Measurements from ENCODE around the gene CD40. TPM values are rescaled to one million over a fixed set of nuclear protein-coding genes. Genes with fewer than 3 reads are reported as not detected.

The CD40 gene
- total RNA-seq, 2 experiments from 2014 or later: 6.1 to 6.3 TPM

DNA sequence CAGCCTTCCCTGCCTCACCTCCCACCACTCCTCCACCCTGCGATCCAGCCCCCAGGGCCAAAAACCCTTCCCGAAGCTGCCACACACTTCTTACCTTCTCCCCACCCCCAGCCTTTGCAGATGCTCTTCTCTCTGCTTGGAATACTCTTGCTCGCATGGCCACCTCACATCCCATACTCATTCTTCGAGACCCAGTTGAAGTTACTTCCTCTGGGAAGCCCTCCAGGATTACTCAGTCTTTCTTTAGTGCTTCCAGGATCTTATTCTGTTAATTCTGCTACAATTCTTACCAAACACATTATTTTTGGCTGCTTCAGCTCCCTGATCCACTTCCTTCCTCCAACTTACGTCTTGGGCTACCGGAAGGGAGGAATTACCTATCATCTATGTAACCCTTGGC lies 54.3 kb downstream of the CD40 start:
- intact Hi-C loops (cut with micrococcal nuclease): no loop called here
- Mint-ChIP-seq H3K4me1 (ENCODE audit: low read depth) (no peaks in the 10 kb centered on the region), H3K9me3 (no peaks in the 10 kb centered on the region), H3K27ac (no peak overlapping the region), H3K36me3 (ENCODE audit: low read depth) (no peaks in the 10 kb centered on the region), H3K27me3 (ENCODE audit: low read depth) (peaks cover 39% of the 10 kb centered on the region), H3K4me3 (no peak overlapping the region)
- no peak for DNase-seq
- CTCF ChIA-PET: interaction anchor here (1.3 to 4.8 kb wide), 3 partner anchors 40 to 159 kb away, joined by 3 to 19 read pairs (median 9); no protein-coding TSS in a partner anchor

DNA sequence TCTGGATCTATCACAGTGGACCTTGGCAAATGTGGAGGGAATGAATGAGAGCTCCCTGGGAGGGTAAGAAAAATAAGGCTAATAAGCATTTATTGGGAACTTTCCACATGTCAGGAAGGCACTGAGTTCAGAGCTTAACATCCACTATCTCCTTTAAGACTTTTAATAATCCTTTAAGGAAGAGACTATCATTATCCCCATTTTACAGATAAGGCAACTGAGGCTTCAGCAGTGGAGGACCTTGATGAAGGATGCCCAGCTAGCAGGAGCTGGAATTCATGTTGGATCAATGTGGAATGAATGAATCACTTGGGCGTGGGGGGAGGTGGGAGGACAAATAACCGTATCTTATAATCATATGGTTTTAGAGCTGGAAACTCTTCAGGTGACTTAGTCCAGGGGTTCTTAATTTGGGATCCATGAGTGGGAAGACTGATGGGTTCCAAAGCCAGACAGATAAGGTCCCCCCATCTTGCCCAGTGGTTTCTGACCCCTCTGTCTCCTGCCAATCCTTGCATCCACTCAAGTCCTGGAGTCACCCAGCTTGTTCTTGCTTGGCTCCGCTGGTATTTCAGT lies 54.9 kb downstream of the CD40 start:
- no peak overlapping the region for H3K4me3 Mint-ChIP-seq
- H3K4me1 Mint-ChIP-seq (ENCODE audit: low read depth): no peaks in the 10 kb centered on the region
- H3K27ac Mint-ChIP-seq: no peak overlapping the region
- CTCF ChIA-PET: interaction anchor here (1.3 to 4.8 kb wide), 4 partner anchors 36 to 159 kb away, joined by 3 to 19 read pairs (median 6); no protein-coding TSS in a partner anchor
- H3K9me3 Mint-ChIP-seq: no peaks in the 10 kb centered on the region
- no peaks in the 10 kb centered on the region for H3K36me3 Mint-ChIP-seq (ENCODE audit: low read depth)
- H3K27me3 Mint-ChIP-seq (ENCODE audit: low read depth): peaks cover 39% of the 10 kb centered on the region
- DNase-seq: no peak
- intact Hi-C loops (cut with micrococcal nuclease): no loop called here

DNA sequence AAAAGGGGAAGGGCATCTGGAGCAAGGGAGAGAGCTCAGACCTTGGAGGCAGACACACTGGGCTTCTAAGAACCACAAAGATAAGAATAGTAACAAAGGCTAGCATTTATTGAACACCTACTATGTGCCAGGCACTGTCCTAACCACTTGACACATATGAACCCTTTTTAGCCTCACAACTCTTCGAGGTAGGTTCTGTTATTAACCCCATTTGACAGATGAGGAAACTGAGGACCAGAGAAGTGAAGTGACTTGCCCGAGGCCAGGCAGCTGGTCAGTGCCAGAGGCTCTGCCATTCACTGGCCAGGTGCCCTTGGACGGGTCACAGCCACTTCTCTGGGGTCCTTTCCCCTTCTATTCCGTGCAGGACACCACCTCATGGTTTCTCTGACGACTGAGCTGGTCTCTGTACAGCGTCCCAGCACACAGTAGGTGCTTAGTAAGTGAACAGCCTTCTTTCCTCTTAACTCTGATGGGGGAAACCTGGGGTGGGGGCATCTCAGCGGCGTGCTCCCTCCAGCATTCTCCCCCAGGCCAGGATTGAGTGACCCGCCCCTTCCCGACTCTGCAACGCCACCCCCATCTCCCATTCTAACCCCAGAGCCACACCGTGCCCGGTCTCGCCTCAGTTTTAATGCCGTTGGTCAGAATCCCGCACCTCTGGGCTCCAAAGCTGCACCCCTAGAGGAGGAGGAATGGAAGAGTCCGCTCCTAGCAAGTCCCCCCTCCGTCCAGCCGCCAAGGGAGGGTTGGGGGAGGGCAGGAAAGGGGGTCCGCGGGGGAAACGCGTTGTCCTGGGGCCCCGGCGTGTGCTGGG lies 55.7 kb downstream of the CD40 start:
- intact Hi-C loops (cut with micrococcal nuclease): loop anchor here (1.0 kb wide), 2 partner anchors 42 to 151 kb away; no protein-coding TSS in a partner anchor
- no peak overlapping the region for H3K4me3 Mint-ChIP-seq
- no peaks in the 10 kb centered on the region for H3K4me1 Mint-ChIP-seq (ENCODE audit: low read depth)
- no peak for DNase-seq
- CTCF ChIA-PET: interaction anchor here (0.9 to 4.8 kb wide), 9 partner anchors 22 to 203 kb away, joined by 3 to 19 read pairs (median 4); no protein-coding TSS in a partner anchor
- no peaks in the 10 kb centered on the region for H3K36me3 Mint-ChIP-seq (ENCODE audit: low read depth)
- peaks cover 44% of the 10 kb centered on the region for H3K27me3 Mint-ChIP-seq (ENCODE audit: low read depth)
- H3K9me3 Mint-ChIP-seq: no peaks in the 10 kb centered on the region
- H3K27ac Mint-ChIP-seq: no peak overlapping the region

DNA sequence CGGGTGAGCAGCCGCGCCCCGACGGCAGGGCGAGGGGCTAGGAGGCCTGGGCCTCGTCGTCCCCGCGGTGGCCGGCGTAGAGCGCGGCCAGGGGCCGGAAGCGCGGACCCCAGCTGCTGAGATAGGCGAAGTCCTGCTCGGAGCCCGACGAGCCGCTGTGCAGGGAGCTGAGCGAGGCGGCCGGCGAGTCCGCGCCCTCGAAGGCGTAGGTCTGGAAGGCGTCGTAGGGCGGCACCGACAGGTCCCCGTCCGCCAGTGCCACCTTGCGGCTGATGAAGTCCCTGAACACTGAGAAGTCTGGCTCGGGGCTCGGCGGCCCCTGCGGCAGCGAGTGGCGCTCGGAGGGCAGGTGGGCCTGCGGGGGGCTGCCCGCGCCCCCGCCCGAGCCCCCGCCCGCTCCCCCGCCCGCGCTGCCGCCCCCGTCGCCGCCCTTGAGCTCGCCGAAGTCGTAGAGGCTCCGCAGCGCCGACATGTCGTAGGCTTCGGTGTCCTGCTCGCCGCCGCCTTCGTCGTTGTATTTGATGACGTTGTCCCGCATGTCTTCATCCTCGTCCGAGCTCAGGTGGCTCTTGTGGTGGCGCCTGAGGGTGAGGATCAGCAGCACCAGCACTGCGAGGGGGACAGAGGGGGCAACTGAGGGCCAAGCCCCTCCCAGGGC lies 56.5 kb downstream of the CD40 start:
- Mint-ChIP-seq H3K27ac (no peak overlapping the region), H3K27me3 (ENCODE audit: low read depth) (peaks cover 44% of the 10 kb centered on the region)
- intact Hi-C loops (cut with micrococcal nuclease): loop anchor here (1.0 kb wide), 2 partner anchors 42 to 151 kb away; no protein-coding TSS in a partner anchor

DNA sequence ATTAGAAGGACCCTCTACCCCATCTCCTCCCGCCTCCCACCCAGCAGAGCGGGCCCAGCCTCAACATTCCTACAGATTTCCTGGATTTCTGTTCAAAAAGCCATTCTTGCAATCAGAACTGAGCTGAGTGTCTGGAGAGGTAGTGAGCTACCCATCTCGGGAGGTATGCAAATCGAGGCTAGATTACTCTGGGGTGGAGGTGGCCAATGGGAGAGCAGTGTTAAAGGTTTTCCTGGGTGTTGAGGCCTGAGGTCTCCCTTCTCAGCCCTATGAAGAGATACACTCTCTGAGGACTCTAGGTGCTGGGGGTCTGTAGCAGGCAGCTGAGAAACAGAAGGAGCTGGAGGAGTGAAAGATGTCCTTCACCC lies 57.0 kb downstream of the CD40 start:
- Mint-ChIP-seq H3K9me3 (no peaks in the 10 kb centered on the region), H3K36me3 (ENCODE audit: low read depth) (no peaks in the 10 kb centered on the region), H3K4me1 (ENCODE audit: low read depth) (no peaks in the 10 kb centered on the region), H3K27me3 (ENCODE audit: low read depth) (peaks cover 46% of the 10 kb centered on the region), H3K4me3 (no peak overlapping the region), H3K27ac (no peak overlapping the region)
- no peak for DNase-seq
- intact Hi-C loops (cut with micrococcal nuclease): no loop called here
- CTCF ChIA-PET: interaction anchor here (0.6 to 4.8 kb wide), 11 partner anchors 9 to 350 kb away, joined by 3 to 19 read pairs (median 4); no protein-coding TSS in a partner anchor

More for the DNA sequence above, 56.5 kb downstream of the CD40 start:
- peak; percentile 80 for DNase-seq
- CTCF ChIA-PET: interaction anchor here (0.6 to 4.8 kb wide), 12 partner anchors 8 to 350 kb away, joined by 3 to 19 read pairs (median 4); no protein-coding TSS in a partner anchor
- Mint-ChIP-seq H3K4me3 (no peak overlapping the region), H3K36me3 (ENCODE audit: low read depth) (no peaks in the 10 kb centered on the region), H3K4me1 (ENCODE audit: low read depth) (no peaks in the 10 kb centered on the region), H3K9me3 (no peaks in the 10 kb centered on the region)

DNA sequence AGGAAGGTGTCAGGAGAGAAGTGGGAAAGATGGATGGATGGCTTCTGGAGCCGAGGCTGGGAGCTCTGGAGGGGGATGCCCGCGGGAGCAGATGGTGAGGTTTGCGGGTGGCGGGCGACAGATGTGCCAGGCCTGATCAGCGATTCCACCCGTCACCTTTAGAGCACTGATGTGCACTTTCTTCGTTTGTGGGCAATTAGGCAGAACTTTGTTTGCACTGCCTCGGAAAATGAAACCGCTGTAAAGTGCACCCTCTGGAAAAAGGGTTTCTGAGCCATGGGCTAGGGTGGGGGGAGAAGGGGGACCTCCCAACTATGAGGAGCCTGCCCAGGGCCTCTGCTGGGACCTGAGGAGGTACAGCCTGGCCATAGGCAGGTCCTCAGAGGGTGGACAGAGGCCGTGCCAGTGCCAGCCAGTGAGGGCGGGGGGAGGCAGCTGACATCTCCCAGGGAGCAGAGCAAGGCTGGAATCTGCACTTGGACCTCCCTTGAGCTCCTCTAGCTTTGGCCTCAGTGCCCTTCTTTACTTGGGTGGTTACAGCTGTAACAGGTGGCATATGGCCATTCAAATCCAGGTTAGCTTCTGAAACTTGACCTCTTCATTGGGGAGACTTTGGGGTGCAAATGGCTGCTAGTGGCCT lies 58.7 kb downstream of the CD40 start:
- Mint-ChIP-seq H3K4me3 (no peak overlapping the region), H3K27me3 (ENCODE audit: low read depth) (peaks cover 44% of the 10 kb centered on the region), H3K9me3 (no peaks in the 10 kb centered on the region), H3K27ac (no peak overlapping the region), H3K36me3 (ENCODE audit: low read depth) (no peaks in the 10 kb centered on the region), H3K4me1 (ENCODE audit: low read depth) (no peaks in the 10 kb centered on the region)
- DNase-seq: no peak
- CTCF ChIA-PET: interaction anchor here (0.6 to 1.6 kb wide), 3 partner anchors 19 to 154 kb away, joined by 4 to 6 read pairs (median 4); no protein-coding TSS in a partner anchor
- intact Hi-C loops (cut with micrococcal nuclease): no loop called here

DNA sequence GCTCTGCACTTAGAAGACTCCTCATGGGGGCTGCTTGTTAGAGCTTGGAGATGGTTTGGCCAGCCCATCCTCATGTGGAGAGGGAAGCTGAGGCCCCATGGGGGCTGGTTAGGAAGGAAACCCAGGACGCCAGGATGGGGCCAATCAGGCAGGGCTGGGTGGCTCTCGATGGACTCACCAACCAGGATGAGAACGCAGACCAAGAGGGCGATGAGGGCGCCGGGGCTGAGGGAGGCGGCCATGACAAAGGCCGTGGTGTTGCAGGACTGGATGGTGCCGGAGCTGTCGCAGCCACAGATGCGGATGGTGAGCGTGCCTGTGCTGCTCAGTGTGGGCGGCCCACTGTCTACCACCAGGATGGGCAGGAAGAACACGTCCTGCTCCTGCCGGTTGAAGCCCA lies 59.7 kb downstream of the CD40 start:
- no peak for DNase-seq
- Mint-ChIP-seq H3K4me1 (ENCODE audit: low read depth) (no peaks in the 10 kb centered on the region), H3K27me3 (ENCODE audit: low read depth) (peaks cover 40% of the 10 kb centered on the region), H3K27ac (no peak overlapping the region), H3K36me3 (ENCODE audit: low read depth) (no peaks in the 10 kb centered on the region), H3K9me3 (no peaks in the 10 kb centered on the region), H3K4me3 (no peak overlapping the region)
- intact Hi-C loops (cut with micrococcal nuclease): no loop called here
- CTCF ChIA-PET: no interaction called here

DNA sequence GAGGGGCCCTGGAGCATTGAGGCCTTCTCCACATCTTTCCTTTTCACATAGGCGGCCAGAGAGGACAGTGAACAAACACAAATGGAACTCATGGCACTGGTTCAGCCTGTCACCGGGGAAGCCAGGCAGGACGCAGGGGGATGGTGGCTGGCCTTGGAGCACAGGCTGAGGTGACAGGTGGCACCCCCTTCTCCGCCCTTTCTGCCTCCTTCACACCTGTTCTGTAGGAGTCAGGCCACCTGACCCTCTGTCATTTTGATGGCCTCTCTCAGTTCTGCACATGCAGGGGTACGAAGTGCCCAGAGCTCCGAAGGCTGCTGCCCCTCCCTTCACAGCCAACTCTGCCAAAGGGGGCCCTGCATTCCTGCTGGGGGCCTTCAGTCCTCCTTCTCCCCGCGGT lies 60.8 kb downstream of the CD40 start:
- H3K4me3 Mint-ChIP-seq: no peak overlapping the region
- no peak for DNase-seq
- CTCF ChIA-PET: interaction anchor here (0.6 kb wide), 1 partner anchor 241 kb away, joined by 3 read pairs; no protein-coding TSS in a partner anchor
- H3K9me3 Mint-ChIP-seq: no peaks in the 10 kb centered on the region
- no peaks in the 10 kb centered on the region for H3K4me1 Mint-ChIP-seq (ENCODE audit: low read depth)
- H3K27me3 Mint-ChIP-seq (ENCODE audit: low read depth): peaks cover 30% of the 10 kb centered on the region
- intact Hi-C loops (cut with micrococcal nuclease): no loop called here
- no peaks in the 10 kb centered on the region for H3K36me3 Mint-ChIP-seq (ENCODE audit: low read depth)
- H3K27ac Mint-ChIP-seq: no peak overlapping the region

Other genes with a start within 250 kb of the CD40 start
- gene ZSWIM1, start 237.1 kb upstream of the CD40 start, total RNA-seq: 1 to 10 TPM; 8.2 to 8.4 TPM
- under 1 TPM; 0.38 to 0.52 TPM for gene SPATA25, start 230.7 kb upstream of the CD40 start, total RNA-seq
- 1 to 10 TPM in 1 of 2 experiments, under 1 TPM in 1; 0.99 to 1.4 TPM for gene NEURL2, start 227.1 kb upstream of the CD40 start, total RNA-seq
- 10 to 100 TPM; 28.7 to 31.5 TPM for gene CTSA, start 227.0 kb upstream of the CD40 start, total RNA-seq
- 1 to 10 TPM; 4.3 to 4.8 TPM for gene PLTP, start 206.2 kb upstream of the CD40 start, total RNA-seq
- 10 to 100 TPM; 39.2 to 39.5 TPM for gene PCIF1, start 183.6 kb upstream of the CD40 start, total RNA-seq
- gene ZNF335, start 146.1 kb upstream of the CD40 start, total RNA-seq: 10 to 100 TPM; 26.8 to 28.0 TPM
- gene MMP9, start 109.4 kb upstream of the CD40 start, total RNA-seq: not detected
- gene SLC12A5, start 89.1 kb upstream of the CD40 start, total RNA-seq: not detected
- 1 to 10 TPM; 4.4 to 5.1 TPM for gene NCOA5, start 28.4 kb upstream of the CD40 start, total RNA-seq
- gene CDH22, start 190.2 kb downstream of the CD40 start, total RNA-seq: under 1 TPM in 1 of 2 experiments, not detected in 1; 0.07 TPM